NCI-H2029 (cell line): ENCODE data around the gene SARNP.
"Not testable (repeated sequence)": the region's sequence is repeated elsewhere in the genome, so short reads cannot be mapped to it uniquely, and the experiment has no call there.

ENCODE experiments used
- DNase-seq: peaks from one replicate; lab custom pipeline; 2025; lab: John Stamatoyannopoulos, UW

Gene SARNP

GRCh38 chr12:55839345-55840140 is 22.0 kb upstream of the SARNP start:
- DNase-seq, result no peak

DNA sequence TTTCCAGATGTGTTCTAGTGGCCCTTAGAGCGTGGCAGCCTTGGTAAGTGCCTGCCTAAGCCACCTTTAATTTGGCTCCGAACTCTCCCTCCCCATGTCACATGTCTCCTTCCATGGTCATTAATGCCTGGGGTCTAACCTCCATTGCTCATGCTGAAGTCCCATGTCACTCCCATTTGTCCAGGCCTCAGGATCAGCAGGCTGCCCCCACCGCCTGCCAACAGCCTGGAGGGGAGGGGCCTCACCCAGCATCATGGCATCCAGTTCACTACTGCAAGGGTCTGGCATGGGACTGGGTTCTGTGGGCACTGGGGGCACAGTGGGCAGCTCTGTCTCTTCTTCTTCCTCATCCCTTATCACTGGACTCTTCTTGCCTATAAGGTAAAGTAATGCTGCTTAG is 20.8 kb upstream of the SARNP start:
- no peak for DNase-seq

DNA sequence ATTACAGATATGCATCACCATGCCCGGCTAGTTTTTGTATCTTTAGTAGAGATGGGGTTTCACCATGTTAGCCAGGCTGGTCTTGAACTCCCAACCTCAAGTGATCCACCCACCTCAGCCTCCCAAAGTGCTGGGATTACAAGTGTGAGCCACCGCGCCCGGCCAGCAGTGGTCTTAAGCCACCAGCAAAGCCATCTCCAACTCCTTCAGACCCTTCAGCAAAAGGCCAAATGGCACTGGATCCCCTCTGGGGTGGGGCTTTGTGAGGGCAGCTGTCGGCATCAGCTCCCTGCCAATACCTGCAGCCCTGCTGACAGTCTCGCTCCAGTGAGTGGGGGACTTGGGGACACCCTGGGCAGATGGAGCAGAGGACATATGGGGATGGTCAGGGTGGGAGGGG is 16.9 kb upstream of the SARNP start:
- not testable (repeated sequence) for DNase-seq

GRCh38 chr12:55833056-55833455 is 15.5 kb upstream of the SARNP start:
- no peak for DNase-seq

- DNase-seq, result no peak
These were observed 13.9 kb upstream of the SARNP start for GRCh38 chr12:55831447-55831815.

GRCh38 chr12:55830601-55831446 is 13.3 kb upstream of the SARNP start:
- DNase-seq, result no peak

- DNase-seq, result peak; percentile 62
These were observed 12.6 kb upstream of the SARNP start for GRCh38 chr12:55829967-55830600.

DNA sequence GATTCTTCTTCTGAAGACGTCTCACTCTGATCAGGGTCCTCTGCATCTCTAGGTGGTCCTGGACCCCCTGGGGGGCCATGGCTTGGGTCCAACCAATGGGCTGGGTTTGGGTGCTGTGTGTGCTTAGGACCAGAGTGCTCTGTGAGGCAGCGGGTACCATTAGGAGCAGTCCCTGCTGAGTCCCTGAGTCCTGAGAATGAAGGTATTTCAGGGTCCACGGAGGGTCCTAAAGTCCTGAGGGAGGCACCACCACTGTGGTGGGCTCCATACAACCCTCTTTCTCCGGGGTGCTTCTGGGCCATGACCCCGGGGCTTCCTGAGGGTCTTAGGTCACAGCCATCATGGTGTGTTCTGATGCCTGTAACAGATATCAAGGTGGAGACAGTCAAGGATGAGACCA is 10.8 kb upstream of the SARNP start:
- DNase-seq, result no peak

DNA sequence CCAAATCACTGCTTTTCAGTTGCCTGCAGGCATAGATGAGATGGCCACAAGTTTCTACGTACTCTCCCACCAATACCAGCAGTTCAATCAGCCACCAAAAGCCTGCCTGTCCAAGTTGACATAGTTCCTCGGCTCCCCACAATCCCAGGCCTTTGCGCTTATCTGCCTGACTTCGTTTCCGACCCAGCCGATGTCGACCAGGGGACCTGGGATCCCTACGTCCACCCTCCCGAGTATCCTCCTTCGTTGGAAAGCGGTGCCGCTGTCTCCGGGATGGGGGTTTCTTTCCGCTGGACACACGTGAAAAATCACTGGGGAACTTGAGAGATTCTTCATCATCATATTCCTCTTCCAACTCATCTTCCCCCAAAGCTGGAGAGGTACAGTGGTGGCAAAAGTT is 10.3 kb upstream of the SARNP start:
- no peak for DNase-seq

- no peak for DNase-seq
These were observed 7.2 kb upstream of the SARNP start for GRCh38 chr12:55824726-55825125.

DNA sequence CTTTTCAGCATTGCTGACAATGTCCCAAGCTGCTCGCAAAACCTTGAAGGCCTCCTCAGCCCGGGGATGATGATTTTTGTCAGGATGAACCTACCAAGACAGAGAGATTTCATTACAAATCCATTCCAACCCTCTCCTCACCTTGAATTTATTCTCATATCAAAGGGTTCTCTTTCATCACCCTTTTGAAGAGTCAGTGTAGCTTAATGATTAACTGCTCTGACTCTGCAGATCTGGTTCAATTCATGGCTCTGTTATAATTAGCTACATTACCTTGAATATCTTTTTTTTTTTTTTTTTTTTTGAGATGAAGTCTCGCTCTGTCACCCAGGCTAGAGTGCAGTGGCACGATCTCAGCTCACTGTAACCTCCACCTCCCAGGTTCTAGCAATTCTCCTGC is 5.9 kb upstream of the SARNP start:
- no peak for DNase-seq

DNA sequence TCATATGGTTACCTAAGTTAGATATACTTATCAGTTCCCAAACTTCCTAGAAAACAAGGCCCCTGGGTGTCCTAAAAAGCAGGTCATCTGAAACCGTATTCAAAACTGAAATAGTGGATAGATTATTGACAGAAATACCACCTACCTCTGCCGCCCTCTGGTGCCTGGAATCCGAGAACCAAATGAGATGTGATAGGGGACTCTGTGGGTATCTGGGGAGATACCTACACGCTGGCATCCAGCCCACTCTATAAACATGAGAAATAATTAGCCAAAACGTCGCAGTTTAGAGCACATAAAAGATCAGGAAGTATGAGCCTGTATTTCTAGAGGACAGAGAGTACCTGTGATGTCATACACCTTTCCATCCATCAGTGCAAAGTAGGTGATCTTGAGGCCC is 4.7 kb upstream of the SARNP start:
- DNase-seq, result no peak

DNA sequence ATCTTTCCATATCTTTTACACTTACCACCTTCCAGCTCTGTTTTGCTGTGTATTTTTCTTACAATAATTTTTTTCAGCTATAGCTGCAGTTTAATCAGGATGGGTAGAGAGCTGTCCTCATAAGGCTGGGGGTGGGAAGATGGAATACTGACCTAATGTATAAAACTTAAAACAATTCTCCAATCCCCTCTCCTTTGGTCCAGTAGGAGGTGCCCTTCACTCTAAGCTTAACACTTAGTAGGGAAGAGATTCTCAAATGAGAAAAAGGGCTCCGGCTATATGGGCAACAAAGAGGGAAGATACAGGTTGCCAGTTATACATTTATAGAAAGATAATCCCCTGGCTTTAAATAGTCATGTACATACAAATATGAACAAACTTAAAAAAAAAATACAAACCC is 3.2 kb upstream of the SARNP start:
- DNase-seq, result no peak

- DNase-seq, result no peak
These were observed 1.4 kb upstream of the SARNP start for GRCh38 chr12:55818886-55819285.

DNA sequence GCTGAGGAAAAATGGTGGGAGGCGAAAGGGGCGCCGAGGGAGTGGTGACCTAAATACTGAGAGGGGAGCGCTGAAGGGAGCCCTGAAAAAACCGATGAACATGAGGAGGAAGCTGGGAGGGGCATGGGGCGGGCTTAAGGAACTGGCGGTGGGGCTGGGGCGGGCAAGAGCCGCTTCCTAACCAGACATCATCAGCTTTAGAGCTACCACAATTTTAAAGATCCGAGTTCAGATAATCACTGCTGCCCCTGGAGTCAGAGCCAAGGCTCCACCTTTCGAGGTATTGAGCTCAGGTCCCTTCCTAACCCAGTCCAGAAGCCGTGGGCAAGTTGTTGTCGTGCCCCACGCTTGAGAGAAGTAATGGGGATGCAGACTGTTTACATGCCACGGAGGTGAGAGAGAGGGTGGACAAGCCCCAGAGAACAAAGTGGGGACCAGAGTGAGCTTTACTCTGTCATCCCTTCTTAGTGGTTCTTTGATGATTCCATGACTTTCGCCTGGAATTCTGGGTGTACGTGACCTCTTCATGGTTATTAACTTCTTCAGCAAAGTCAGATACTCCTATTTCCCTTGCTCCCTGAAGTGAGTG is 710 bp upstream of the SARNP start:
- DNase-seq, result no peak

GRCh38 chr12:55816881-55817344 is 611 bp downstream of the SARNP start:
- DNase-seq, result no peak

DNA sequence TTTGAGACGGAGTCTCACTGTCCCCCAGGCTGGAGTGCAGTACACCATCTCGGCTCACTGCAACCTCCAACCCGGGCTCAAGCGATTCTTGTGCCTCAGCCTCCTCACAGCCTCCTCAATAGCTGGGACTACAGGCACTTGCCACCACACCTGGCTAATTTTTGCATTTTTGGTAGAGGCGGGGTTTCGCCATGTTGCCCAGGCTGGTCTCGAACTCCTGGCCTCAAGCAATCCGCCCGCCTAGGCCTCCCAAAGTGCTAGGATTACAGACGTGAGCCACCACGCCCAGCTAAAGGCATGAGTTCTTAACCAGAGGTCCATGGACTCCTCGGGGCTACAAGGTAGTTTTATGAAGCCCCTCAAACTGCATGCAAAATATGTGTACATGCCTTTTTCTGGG is 2.1 kb downstream of the SARNP start:
- no peak for DNase-seq

DNA sequence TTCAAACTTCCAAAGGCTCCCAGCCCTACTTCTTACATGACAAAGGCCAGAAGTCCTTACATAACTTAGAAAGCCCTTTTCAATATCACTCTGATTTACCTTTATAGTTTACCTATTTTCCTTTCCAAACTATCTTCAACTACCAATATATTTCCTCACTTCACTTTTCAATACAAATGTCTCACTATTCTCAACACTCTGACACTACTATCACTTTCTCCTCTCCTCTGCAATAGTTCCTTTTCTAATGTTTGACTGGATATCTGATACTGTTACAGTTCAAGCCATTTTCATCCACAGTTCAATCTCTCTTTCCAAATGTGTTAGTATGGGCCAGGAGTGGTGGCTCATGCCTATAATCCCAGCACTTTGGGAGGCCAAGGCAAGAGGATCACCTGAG is 3.3 kb downstream of the SARNP start:
- DNase-seq, result no peak

DNA sequence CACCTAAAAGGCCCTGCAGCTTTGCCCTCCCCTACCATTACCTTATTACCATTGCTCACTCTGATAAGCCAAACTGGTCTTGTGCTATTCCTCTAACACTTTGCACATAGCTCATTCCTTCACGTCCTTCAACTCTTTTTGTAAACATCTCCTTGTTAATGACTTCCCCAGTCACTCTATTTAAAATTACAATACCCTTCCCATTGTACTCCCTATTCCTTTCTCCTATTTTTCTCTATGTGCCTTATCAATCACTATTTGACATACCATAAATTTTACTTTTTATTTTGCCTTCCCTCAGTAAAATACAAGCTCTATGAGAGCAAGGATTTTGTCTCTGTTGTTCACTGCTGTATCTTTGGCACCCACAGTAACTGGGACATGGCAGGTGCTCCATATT is 5.4 kb downstream of the SARNP start:
- no peak for DNase-seq

DNA sequence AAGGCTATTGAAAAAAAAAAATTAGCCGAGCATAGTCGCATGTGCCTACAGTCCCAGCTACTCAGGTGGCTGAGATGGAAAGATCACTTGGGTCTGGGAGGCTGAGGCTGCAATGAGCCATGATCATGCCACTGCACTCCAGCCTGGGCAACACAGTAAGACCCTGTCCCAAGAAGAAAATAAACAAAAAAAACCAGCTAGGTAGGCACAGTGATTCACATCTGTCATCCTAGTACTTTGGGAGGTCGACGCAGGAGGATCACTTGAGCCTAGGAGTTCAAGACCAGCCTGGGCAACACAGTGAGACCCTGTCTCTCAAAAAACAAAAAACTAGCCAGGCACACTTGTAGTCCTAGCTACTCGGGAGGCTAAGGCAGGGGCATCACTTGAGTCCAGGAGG is 8.2 kb downstream of the SARNP start:
- DNase-seq, result no peak

DNA sequence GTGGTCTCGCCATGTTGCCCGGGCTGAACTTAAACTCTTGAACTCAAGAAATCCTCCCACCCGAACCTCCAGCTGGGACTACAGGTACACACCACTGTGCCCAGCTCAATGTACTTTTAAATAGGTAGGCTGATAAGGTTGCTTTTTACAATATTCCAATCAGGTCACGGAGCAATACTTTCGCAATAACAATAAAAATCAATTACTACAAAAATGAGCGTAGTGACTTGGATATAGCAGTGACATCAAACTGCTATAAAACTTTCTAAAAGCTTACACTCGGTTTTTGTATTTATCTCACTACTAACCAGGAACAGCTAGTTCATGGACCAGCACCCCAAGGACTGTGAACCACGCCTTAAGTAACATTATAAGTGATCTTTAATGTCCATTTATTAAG is 10.5 kb downstream of the SARNP start:
- no peak for DNase-seq

GRCh38 chr12:55797550-55797949 is 20.0 kb downstream of the SARNP start:
- no peak for DNase-seq

DNA sequence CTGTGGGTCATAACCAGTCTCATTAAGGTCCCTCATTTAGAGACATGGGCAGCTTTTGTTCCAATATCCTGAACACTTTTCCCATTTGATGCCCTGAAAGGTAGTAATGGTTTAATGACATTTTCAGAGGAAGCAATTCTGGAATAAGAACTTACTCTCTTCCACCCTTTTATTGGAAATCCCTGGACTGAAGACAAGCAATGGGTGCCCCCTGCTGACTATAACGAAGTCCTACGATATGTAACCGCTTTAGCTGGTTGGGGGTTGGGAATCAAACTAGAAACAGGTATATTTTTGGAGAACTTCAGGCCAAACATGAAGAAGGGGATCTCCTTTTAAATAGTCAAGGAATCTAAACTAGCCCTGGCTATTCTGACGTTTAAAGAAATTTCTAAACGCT is 20.5 kb downstream of the SARNP start:
- peak; percentile 19 for DNase-seq
